HepG2 (cell line): ENCODE data around the gene KCTD13. TPM values are rescaled to one million over a fixed set of nuclear protein-coding genes. Genes with fewer than 3 reads are reported as not detected.

ENCODE experiments used
- ARNT2 ChIP-seq: sonication (generic); formaldehyde crosslinking; IDR thresholded peaks from 2 replicates; pipeline ENCODE4 v1.8.0; 2022; ENCODE audit warnings: mild to moderate bottlenecking, low read depth, missing genetic modification reagents, moderate library complexity
- ELF3 ChIP-seq: IDR thresholded peaks from 2 replicates; pipeline ENCODE4 v1.6.1; 2016; ENCODE audit warnings: missing genetic modification reagents, missing compliant biosample characterization
- GLI4 ChIP-seq: sonication (generic); formaldehyde crosslinking; IDR thresholded peaks from 2 replicates; pipeline ENCODE4 v1.5.1; 2020; ENCODE audit warnings: missing genetic modification reagents, mild to moderate bottlenecking, moderate library complexity, borderline replicate concordance
- MAF1 ChIP-seq: sonication (generic); formaldehyde crosslinking; IDR thresholded peaks from 2 replicates; pipeline ENCODE4 v1.5.0; 2020; ENCODE audit warnings: missing genetic modification reagents, borderline replicate concordance
- MAFK ChIP-seq, 2 experiments: IDR thresholded peaks in 1 of 2; conservative IDR thresholded peaks in 1 of 2; 2 replicates each; pipeline ENCODE4 v1.6.1; 2011; ENCODE audit warnings: improper control_type of control experiment in 2 of 2, low read length in 2 of 2
- MNT ChIP-seq: fragments of 450-650 bp; IDR thresholded peaks from 2 replicates; pipeline ENCODE4 v1.6.1; 2016
- NCOA2 ChIP-seq: sonication (generic); formaldehyde crosslinking; IDR thresholded peaks from 2 replicates; pipeline ENCODE4 v1.8.0; 2022; ENCODE audit warnings: inconsistent platforms
- SNRNP70 ChIP-seq: fragments of 200-400 bp; formaldehyde crosslinking; IDR thresholded peaks from 2 replicates; pipeline ENCODE4 v1.6.1; 2017; ENCODE audit warnings: mild to moderate bottlenecking, low read depth, low read length, moderate library complexity
- STAT5B ChIP-seq: sonication (generic); formaldehyde crosslinking; IDR thresholded peaks from 2 replicates; pipeline ENCODE4 v1.4.0; 2020; ENCODE audit warnings: missing genetic modification reagents
- SUZ12 ChIP-seq: fragments of 150-350 bp; IDR thresholded peaks from 2 replicates; pipeline ENCODE4 v1.6.1; 2014; ENCODE audit warnings: low read depth, low read length
- ZIK1 ChIP-seq: sonication (generic); formaldehyde crosslinking; IDR thresholded peaks from 2 replicates; pipeline ENCODE4 v1.5.0; 2020; ENCODE audit warnings: mild to moderate bottlenecking, low read depth, missing genetic modification reagents, borderline replicate concordance
- ZNF160 ChIP-seq: sonication (generic); formaldehyde crosslinking; IDR thresholded peaks from 2 replicates; pipeline ENCODE4 v1.8.0; 2022; ENCODE audit warnings: mild to moderate bottlenecking, inconsistent platforms, missing genetic modification reagents
- ZNF484 ChIP-seq: sonication (generic); formaldehyde crosslinking; IDR thresholded peaks from 2 replicates; pipeline ENCODE4 v1.5.1; 2020; ENCODE audit warnings: mild to moderate bottlenecking, low read depth, missing genetic modification reagents, borderline replicate concordance
- ZNF720 ChIP-seq: sonication (generic); formaldehyde crosslinking; IDR thresholded peaks from 2 replicates; pipeline ENCODE4 v1.4.0; 2020; ENCODE audit warnings: missing genetic modification reagents
- ZNF75D ChIP-seq: sonication (generic); formaldehyde crosslinking; IDR thresholded peaks from 2 replicates; pipeline ENCODE4 v1.8.1; 2023; ENCODE audit warnings: missing genetic modification reagents, mild to moderate bottlenecking, borderline replicate concordance
- ZSCAN29 ChIP-seq: sonication (generic); formaldehyde crosslinking; conservative IDR thresholded peaks from 2 replicates; pipeline ENCODE4 v1.4.0; 2020; ENCODE audit warnings: mild to moderate bottlenecking, missing genetic modification reagents
- polyA plus RNA-seq, 8 experiments: library from polyadenylated mRNA; depleted of rRNA in 3 of 8; stranded (reverse) in 7 of 8; unstranded in 1 of 8; fragments of >200 nt; fragmentation: Illumina TruSeq in 4 of 8; extraction: Trizol in 4 of 8; gene quantifications; 2 replicates each; pipeline versions ENCODE4 v1.2.1 to v1.2.3, GENCODE V29; 2011 to 2016; ENCODE audit warnings: low read depth in 4 of 8, missing spikeins in 1 of 8, mixed read lengths in 1 of 8; ENCODE audit not compliant: insufficient read depth in 1 of 8
- total RNA-seq, 5 experiments: library from RNA; depleted of rRNA; stranded (reverse); fragments of >200 nt; fragmentation: Illumina TruSeq; extraction: Trizol; gene quantifications; 2 replicates each; pipeline ENCODE4 v1.2.3, GENCODE V29; 2016; ENCODE audit warnings: low read depth in 1 of 5
- TF ChIP-seq, protein P1 (sequence below): sonication (generic); formaldehyde crosslinking; IDR thresholded peaks from 2 replicates; pipeline ENCODE4 v1.5.0; 2020; ENCODE audit warnings: mild to moderate bottlenecking, missing genetic modification reagents, borderline replicate concordance
- TF ChIP-seq, protein P2 (sequence below): IDR thresholded peaks from 2 replicates; pipeline ENCODE4 v1.6.1; 2016; ENCODE audit warnings: missing compliant biosample characterization, missing genetic modification reagents, borderline replicate concordance
- TF ChIP-seq, protein P3 (sequence below): sonication (generic); formaldehyde crosslinking; IDR thresholded peaks from 2 replicates; pipeline ENCODE4 v1.5.0; 2020; ENCODE audit warnings: missing genetic modification reagents

Gene KCTD13
- total and polyA plus RNA-seq, 2 of the 13 experiments (the other 11 are each of a cell fraction or from before 2014, with no cell fraction given): 6.3 to 14.7 TPM

- TF ChIP-seq, protein P1, sequence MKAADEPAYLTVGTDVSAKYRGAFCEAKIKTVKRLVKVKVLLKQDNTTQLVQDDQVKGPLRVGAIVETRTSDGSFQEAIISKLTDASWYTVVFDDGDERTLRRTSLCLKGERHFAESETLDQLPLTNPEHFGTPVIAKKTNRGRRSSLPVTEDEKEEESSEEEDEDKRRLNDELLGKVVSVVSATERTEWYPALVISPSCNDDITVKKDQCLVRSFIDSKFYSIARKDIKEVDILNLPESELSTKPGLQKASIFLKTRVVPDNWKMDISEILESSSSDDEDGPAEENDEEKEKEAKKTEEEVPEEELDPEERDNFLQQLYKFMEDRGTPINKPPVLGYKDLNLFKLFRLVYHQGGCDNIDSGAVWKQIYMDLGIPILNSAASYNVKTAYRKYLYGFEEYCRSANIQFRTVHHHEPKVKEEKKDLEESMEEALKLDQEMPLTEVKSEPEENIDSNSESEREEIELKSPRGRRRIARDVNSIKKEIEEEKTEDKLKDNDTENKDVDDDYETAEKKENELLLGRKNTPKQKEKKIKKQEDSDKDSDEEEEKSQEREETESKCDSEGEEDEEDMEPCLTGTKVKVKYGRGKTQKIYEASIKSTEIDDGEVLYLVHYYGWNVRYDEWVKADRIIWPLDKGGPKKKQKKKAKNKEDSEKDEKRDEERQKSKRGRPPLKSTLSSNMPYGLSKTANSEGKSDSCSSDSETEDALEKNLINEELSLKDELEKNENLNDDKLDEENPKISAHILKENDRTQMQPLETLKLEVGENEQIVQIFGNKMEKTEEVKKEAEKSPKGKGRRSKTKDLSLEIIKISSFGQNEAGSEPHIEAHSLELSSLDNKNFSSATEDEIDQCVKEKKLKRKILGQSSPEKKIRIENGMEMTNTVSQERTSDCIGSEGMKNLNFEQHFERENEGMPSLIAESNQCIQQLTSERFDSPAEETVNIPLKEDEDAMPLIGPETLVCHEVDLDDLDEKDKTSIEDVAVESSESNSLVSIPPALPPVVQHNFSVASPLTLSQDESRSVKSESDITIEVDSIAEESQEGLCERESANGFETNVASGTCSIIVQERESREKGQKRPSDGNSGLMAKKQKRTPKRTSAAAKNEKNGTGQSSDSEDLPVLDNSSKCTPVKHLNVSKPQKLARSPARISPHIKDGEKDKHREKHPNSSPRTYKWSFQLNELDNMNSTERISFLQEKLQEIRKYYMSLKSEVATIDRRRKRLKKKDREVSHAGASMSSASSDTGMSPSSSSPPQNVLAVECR: no peak; the same call in 1 of the 2 replicates
- TF ChIP-seq SUZ12: no peak
- no peak; the same call in 1 of the 2 replicates for TF ChIP-seq MNT
- no peak for TF ChIP-seq ZNF720 (CRISPR knock-in tag)
- TF ChIP-seq ZNF484 (CRISPR knock-in tag): no peak
- TF ChIP-seq, protein P2, sequence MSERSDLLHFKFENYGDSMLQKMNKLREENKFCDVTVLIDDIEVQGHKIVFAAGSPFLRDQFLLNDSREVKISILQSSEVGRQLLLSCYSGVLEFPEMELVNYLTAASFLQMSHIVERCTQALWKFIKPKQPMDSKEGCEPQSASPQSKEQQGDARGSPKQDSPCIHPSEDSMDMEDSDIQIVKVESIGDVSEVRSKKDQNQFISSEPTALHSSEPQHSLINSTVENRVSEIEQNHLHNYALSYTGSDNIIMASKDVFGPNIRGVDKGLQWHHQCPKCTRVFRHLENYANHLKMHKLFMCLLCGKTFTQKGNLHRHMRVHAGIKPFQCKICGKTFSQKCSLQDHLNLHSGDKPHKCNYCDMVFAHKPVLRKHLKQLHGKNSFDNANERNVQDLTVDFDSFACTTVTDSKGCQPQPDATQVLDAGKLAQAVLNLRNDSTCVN: peak; percentile 88
- TF ChIP-seq MAFK (conservative IDR thresholded peaks at IDR 0.05 in 1 of 2, IDR thresholded peaks at IDR 0.05 in 1 of 2; ENCODE audit: low read length in 2 of 2): no peak
- peak; percentile 86 for TF ChIP-seq ZNF160 (CRISPR knock-in tag)
- no peak for TF ChIP-seq SNRNP70
- TF ChIP-seq GLI4: no peak; the same call in 1 of the 2 replicates
- peak; percentile 81 for TF ChIP-seq ELF3 (CRISPR knock-in tag)
- TF ChIP-seq STAT5B (CRISPR knock-in tag): peak; percentile 96; the same call in 1 of the 2 replicates
- TF ChIP-seq ZIK1 (CRISPR knock-in tag): no peak; the same call in 1 of the 2 replicates
- no peak; the same call in 1 of the 2 replicates for TF ChIP-seq ARNT2 (CRISPR knock-in tag)
- peak; percentile 85; the same call in 1 of the 2 replicates for TF ChIP-seq MAF1 (CRISPR knock-in tag)
- TF ChIP-seq ZSCAN29 (CRISPR knock-in tag): no peak
- TF ChIP-seq NCOA2 (CRISPR knock-in tag): peak; percentile 63; the same call in 1 of the 2 replicates
- TF ChIP-seq ZNF75D (CRISPR knock-in tag): no peak; the same call in 1 of the 2 replicates
- TF ChIP-seq, protein P3, sequence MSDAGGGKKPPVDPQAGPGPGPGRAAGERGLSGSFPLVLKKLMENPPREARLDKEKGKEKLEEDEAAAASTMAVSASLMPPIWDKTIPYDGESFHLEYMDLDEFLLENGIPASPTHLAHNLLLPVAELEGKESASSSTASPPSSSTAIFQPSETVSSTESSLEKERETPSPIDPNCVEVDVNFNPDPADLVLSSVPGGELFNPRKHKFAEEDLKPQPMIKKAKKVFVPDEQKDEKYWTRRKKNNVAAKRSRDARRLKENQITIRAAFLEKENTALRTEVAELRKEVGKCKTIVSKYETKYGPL (CRISPR knock-in tag): no peak; the same call in 1 of the 2 replicates
These were observed 26.4 kb downstream of the KCTD13 start, which contains the start of gene SEZ6L2 (continued) for GRCh38 chr16:29899516-29900101.
